DOHH2 (cell line): ENCODE data around the gene IFNAR1.
A peak's percentile ranks its signal among the peaks of the same experiment; 100 is the strongest.

Experiments
- H3F3A ChIP-seq: fragments of 200-600 bp; sonication (generic), shearing (Covaris generic); 2 replicates; pipeline ENCODE4 v1.6.0; 2016; ENCODE audit warnings: antibody characterized with exemption, mild to moderate bottlenecking; ENCODE audit not compliant: control insufficient read depth, insufficient read depth
- H3K27ac ChIP-seq: fragments of 200-600 bp; sonication (generic); 2 replicates; pipeline ENCODE4 v1.5.1; 2014; ENCODE audit warnings: low read depth, mild to moderate bottlenecking, low read length, moderate library complexity
- H3K27me3 ChIP-seq: fragments of 200-600 bp; sonication (generic); 2 replicates; pipeline ENCODE4 v1.6.1; 2014; ENCODE audit warnings: mild to moderate bottlenecking, low read length, mixed read lengths; ENCODE audit not compliant: control insufficient read depth
- H3K36me3 ChIP-seq: fragments of 200-600 bp; sonication (generic); 2 replicates; pipeline ENCODE4 v1.6.1; 2014; ENCODE audit warnings: mild to moderate bottlenecking, low read length, moderate library complexity, mixed read lengths; ENCODE audit not compliant: control insufficient read depth
- H3K4me1 ChIP-seq: fragments of 200-600 bp; sonication (generic); 2 replicates; pipeline ENCODE4 v1.6.1; 2014; ENCODE audit warnings: mild to moderate bottlenecking, low read length, mixed read lengths; ENCODE audit not compliant: control insufficient read depth
- H3K4me2 ChIP-seq: fragments of 200-600 bp; sonication (generic); 2 replicates; pipeline ENCODE4 v1.6.0; 2014; ENCODE audit warnings: mild to moderate bottlenecking, low read length, moderate library complexity
- H3K4me3 ChIP-seq: fragments of 200-600 bp; sonication (generic); 2 replicates; pipeline ENCODE4 v1.5.1; 2014; ENCODE audit warnings: mild to moderate bottlenecking, low read length, mixed read lengths
- H3K79me2 ChIP-seq: fragments of 200-600 bp; sonication (generic); 2 replicates; pipeline ENCODE4 v1.6.1; 2014; ENCODE audit warnings: mild to moderate bottlenecking, low read length, mixed read lengths; ENCODE audit not compliant: control insufficient read depth
- H3K9me2 ChIP-seq: fragments of 200-600 bp; sonication (generic); replicated peaks from 2 replicates; pipeline ENCODE4 v1.6.1; 2014; ENCODE audit warnings: mild to moderate bottlenecking, low read length, mixed read lengths; ENCODE audit not compliant: control insufficient read depth
- H3K9me3 ChIP-seq: fragments of 200-600 bp; sonication (generic); 2 replicates; pipeline ENCODE4 v1.6.1; 2014; ENCODE audit warnings: antibody characterized with exemption, low read length, mixed read lengths; ENCODE audit not compliant: control insufficient read depth, insufficient read depth
- H4K20me1 ChIP-seq: fragments of 200-600 bp; sonication (generic); 2 replicates; pipeline ENCODE4 v1.6.0; 2014; ENCODE audit warnings: low read depth, mild to moderate bottlenecking, antibody characterized with exemption, low read length, moderate library complexity; ENCODE audit not compliant: control insufficient read depth, insufficient read depth
- EZH2phosphoT487 ChIP-seq: fragments of 200-600 bp; sonication (generic); IDR thresholded peaks from 2 replicates; pipeline ENCODE4 v1.6.1; 2017; ENCODE audit warnings: borderline replicate concordance, mild to moderate bottlenecking, antibody characterized with exemption, low read length, moderate library complexity, mixed read lengths
- TF ChIP-seq, protein P1 (sequence below): fragments of 200-600 bp; sonication (generic); IDR thresholded peaks from one replicate; pipeline ENCODE4 v1.5.1; 2014; ENCODE audit warnings: antibody characterized with exemption, mild to moderate bottlenecking, low read depth, low read length; ENCODE audit not compliant: poor library complexity, severe bottlenecking

Gene IFNAR1

DNA sequence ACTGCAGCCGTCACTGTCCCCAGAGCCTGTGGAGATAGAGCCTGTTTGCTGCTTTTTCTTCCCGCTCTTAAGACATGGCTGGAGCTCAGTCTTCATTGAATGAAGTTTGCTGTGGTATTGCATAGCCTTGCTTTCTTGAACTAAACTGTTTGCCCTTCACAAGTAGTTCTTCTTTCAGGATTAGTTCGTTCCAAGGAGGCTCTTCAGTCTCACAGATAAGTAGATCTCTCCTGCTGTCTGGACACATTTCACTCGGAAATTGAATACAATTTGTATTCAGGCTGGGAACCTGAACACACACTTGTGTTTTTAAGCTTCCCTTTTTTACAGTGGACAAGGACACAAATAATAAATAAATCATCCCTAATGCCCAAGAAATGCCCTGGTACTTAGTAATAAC, 34.7 kb downstream of the IFNAR1 start:
- no peaks in the 10 kb centered on the region for H4K20me1 ChIP-seq
- no peak for TF ChIP-seq EZH2phosphoT487
- TF ChIP-seq, protein P1, sequence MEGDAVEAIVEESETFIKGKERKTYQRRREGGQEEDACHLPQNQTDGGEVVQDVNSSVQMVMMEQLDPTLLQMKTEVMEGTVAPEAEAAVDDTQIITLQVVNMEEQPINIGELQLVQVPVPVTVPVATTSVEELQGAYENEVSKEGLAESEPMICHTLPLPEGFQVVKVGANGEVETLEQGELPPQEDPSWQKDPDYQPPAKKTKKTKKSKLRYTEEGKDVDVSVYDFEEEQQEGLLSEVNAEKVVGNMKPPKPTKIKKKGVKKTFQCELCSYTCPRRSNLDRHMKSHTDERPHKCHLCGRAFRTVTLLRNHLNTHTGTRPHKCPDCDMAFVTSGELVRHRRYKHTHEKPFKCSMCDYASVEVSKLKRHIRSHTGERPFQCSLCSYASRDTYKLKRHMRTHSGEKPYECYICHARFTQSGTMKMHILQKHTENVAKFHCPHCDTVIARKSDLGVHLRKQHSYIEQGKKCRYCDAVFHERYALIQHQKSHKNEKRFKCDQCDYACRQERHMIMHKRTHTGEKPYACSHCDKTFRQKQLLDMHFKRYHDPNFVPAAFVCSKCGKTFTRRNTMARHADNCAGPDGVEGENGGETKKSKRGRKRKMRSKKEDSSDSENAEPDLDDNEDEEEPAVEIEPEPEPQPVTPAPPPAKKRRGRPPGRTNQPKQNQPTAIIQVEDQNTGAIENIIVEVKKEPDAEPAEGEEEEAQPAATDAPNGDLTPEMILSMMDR = no peak
- H3F3A ChIP-seq = peaks cover 48% of the 10 kb centered on the region
- H3K36me3 ChIP-seq = peaks cover 33% of the 10 kb centered on the region
- H3K27ac ChIP-seq = peak overlapping the region; percentile 2; the same call in 1 of the 2 replicates
- no peaks in the 10 kb centered on the region for H3K79me2 ChIP-seq
- no peak overlapping the region for H3K4me3 ChIP-seq
- H3K27me3 ChIP-seq = no peaks in the 10 kb centered on the region
- no peaks in the 10 kb centered on the region for H3K9me2 ChIP-seq
- H3K4me1 ChIP-seq = peaks cover 53% of the 10 kb centered on the region
- H3K4me2 ChIP-seq = peak overlapping the region; percentile 99; the same call in 1 of the 2 replicates
- no peaks in the 10 kb centered on the region for H3K9me3 ChIP-seq

DNA sequence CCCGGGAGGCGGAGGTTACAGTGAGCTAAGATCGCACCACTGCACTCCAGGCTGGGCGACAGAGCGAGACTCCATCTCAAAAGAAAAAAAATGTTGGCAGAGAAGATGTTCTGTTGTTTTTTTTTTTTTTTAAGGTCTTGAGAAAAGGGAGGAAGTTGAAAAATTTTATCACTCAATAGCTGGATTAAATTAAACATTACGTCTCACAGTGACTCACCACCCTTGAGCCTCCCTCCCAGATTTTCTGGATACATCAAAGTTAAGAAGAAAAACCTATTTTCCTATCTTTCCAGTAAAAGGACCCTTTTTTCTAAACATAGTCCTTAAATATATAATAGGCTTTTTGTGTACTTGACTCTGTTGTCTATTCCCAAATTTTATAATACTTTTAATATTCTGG, 35.5 kb downstream of the IFNAR1 start:
- H3K27ac ChIP-seq = peak overlapping the region; percentile 98
- H3K9me3 ChIP-seq = no peaks in the 10 kb centered on the region
- peaks cover 57% of the 10 kb centered on the region for H3K4me1 ChIP-seq
- peaks cover 50% of the 10 kb centered on the region for H3F3A ChIP-seq
- TF ChIP-seq EZH2phosphoT487 = no peak
- TF ChIP-seq, protein P1 = no peak
- H3K27me3 ChIP-seq = no peaks in the 10 kb centered on the region
- H3K4me3 ChIP-seq = peak overlapping the region; percentile 79
- no peaks in the 10 kb centered on the region for H3K79me2 ChIP-seq
- no peaks in the 10 kb centered on the region for H3K9me2 ChIP-seq
- H4K20me1 ChIP-seq = no peaks in the 10 kb centered on the region
- peak overlapping the region; percentile 99 for H3K4me2 ChIP-seq
- peaks cover 25% of the 10 kb centered on the region for H3K36me3 ChIP-seq

DNA sequence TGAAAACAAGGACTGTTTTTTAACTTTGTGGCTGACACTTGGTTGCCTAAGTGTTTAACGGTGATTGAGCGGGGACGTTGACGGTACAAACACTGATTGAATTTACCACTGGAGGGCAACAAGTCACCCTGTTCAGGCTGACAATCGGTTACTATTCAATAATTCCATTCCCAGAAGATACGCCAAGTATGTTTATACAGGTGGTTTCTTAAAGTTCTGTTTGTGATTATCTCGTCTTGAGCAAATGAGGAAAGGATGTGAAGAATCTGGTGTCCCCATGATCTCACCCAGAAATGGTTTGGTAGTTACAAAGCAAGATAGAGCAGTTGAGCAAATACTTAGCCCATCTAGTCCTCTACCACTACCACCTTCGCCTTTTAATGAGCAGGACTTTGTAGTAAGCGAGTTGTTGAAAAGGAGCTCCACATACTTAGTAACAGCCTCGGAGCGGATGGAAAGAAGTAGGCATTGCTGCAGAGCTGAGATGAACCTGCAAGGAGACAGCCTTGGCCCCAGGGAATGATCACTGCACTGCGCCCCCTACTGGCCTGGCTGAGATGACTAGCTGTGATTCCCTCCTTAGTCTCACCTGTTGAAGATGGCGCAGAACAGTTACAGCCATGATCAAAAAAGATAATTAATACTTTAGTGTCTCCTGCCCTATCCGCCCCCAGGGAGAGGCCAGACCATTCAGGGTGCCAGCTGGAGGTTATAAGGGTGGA, 36.3 kb downstream of the IFNAR1 start:
- Histone ChIP-seq H3K27ac (peak overlapping the region; percentile 98), H3K9me3 (no peaks in the 10 kb centered on the region), H3K79me2 (no peaks in the 10 kb centered on the region), H3K36me3 (peaks cover 20% of the 10 kb centered on the region), H3K27me3 (no peaks in the 10 kb centered on the region), H3K4me2 (peak overlapping the region; percentile 99), H3K4me1 (peaks cover 57% of the 10 kb centered on the region), H3K4me3 (peak overlapping the region; percentile 79), H3K9me2 (no peaks in the 10 kb centered on the region), H3F3A (peaks cover 50% of the 10 kb centered on the region), H4K20me1 (no peaks in the 10 kb centered on the region)
- TF ChIP-seq, protein P1 = peak; percentile 96
- TF ChIP-seq EZH2phosphoT487 = no peak
